Common myeloid progenitor, CD34-positive (primary cell): ENCODE measurements around the gene EPHB3.

ENCODE experiments used
- CTCF ChIA-PET: fragments of 350-600 bp; sonication (Branson Sonifier 250); formaldehyde crosslinking; loops from one replicate; lab custom pipeline; 2021; ENCODE audit warnings: antibody characterized with exemption; lab: Charles Lee
- POLR2A ChIA-PET: fragments of 350-600 bp; sonication (Branson Sonifier 250); formaldehyde crosslinking; loops from one replicate; lab custom pipeline; 2021; ENCODE audit warnings: antibody characterized with exemption; lab: Charles Lee
- DNase-seq, 3 donors: peaks; one replicate each; pipeline versions ENCODE4 v3.0.0 to v3.0.0-alpha.2; 2013
- H3K27ac ChIP-seq, 2 experiments: 1 replicate in 1 of 2; 2 replicates in 1 of 2; pipeline ENCODE4 v1.7.0; 2013; ENCODE audit warnings: inconsistent platforms in 2 of 2, low read length in 2 of 2, mild to moderate bottlenecking in 2 of 2, low read depth in 1 of 2, moderate library complexity in 1 of 2; ENCODE audit not compliant: severe bottlenecking in 2 of 2, insufficient read depth in 1 of 2, poor library complexity in 1 of 2
- H3K27me3 ChIP-seq, 5 experiments: replicated peaks in 2 of 5; 1 replicate in 3 of 5; 2 replicates in 2 of 5; pipeline versions ENCODE4 v1.6.1 to v1.7.0; 2013; ENCODE audit warnings: low read length in 4 of 5, mild to moderate bottlenecking in 2 of 5, moderate library complexity in 2 of 5, inconsistent platforms in 1 of 5; ENCODE audit not compliant: insufficient read depth in 5 of 5, control insufficient read depth in 4 of 5
- H3K36me3 ChIP-seq, 4 experiments: 1 replicate in 2 of 4; 2 replicates in 2 of 4; pipeline versions ENCODE4 v1.6.1 to v1.7.0; 2013; ENCODE audit warnings: low read length in 3 of 4, control low read depth in 1 of 4, mild to moderate bottlenecking in 1 of 4; ENCODE audit not compliant: control insufficient read depth in 4 of 4, insufficient read depth in 4 of 4
- H3K4me1 ChIP-seq, 4 experiments: 1 replicate in 3 of 4; 2 replicates in 1 of 4; pipeline versions ENCODE4 v1.6.1 to v1.7.1; 2013; ENCODE audit warnings: low read length in 3 of 4, mild to moderate bottlenecking in 3 of 4, control low read depth in 1 of 4, inconsistent platforms in 1 of 4, moderate library complexity in 1 of 4; ENCODE audit not compliant: control insufficient read depth in 4 of 4, insufficient read depth in 4 of 4; ENCODE audit errors: control extremely low read depth in 1 of 4
- H3K4me3 ChIP-seq, 7 experiments: 1 replicate in 4 of 7; 2 replicates in 3 of 7; pipeline versions ENCODE4 v1.5.1 to v1.7.0; 2013; ENCODE audit warnings: mild to moderate bottlenecking in 7 of 7, low read length in 6 of 7, moderate library complexity in 6 of 7, inconsistent platforms in 2 of 7, low read depth in 2 of 7, control low read depth in 1 of 7; ENCODE audit not compliant: insufficient read depth in 4 of 7, control insufficient read depth in 1 of 7; ENCODE audit errors: extremely low read depth in 1 of 7
- H3K9me3 ChIP-seq, 5 experiments: 1 replicate in 4 of 5; 2 replicates in 1 of 5; pipeline versions ENCODE4 v1.6.1 to v1.7.1; 2013; ENCODE audit warnings: low read length in 4 of 5, mild to moderate bottlenecking in 2 of 5, inconsistent platforms in 1 of 5, low read depth in 1 of 5, moderate library complexity in 1 of 5; ENCODE audit not compliant: control insufficient read depth in 4 of 5, insufficient read depth in 2 of 5; ENCODE audit errors: control extremely low read depth in 1 of 5
- WGBS: methylation state at CpG from one replicate; pipeline ENCODE4 v1.1.5; 2013; ENCODE audit not compliant: insufficient coverage; 5-methylcytosine and 5-hydroxymethylcytosine counted together

Gene EPHB3

DNA sequence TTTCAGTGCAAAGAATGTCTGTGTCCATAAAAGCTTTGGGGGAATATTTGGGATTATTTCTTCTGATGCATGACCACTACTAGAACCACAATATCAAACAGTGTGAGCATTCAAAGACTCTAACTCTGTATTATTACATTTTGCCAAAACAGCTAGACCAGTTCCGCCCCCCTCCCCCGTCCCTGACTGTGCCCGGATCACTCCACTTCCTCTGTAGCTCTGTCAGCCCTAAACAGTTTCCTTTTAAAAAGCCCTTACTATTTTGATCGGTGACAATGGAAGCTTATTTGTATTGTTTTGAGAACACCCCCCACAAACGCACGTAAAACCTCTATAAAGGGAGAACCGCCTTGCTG lies 36.6 kb upstream of the EPHB3 start:
- ChIA-PET POLR2A (interaction anchor here (0.9 to 1.3 kb wide), 2 partner anchors 11 to 52 kb away, joined by 3 to 4 read pairs; no protein-coding TSS in a partner anchor), CTCF (interaction anchor here (1.1 to 9.0 kb wide), 7 partner anchors 8 to 152 kb away, joined by 3 to 130 read pairs (median 5); no protein-coding TSS in a partner anchor)
- peak overlapping the region; percentile 67 to 90 (median 78) for H3K4me3 ChIP-seq
- H3K27me3 ChIP-seq, result no peaks in the 10 kb centered on the region
- H3K27ac ChIP-seq, result peak overlapping the region; percentile 75 to 91
- WGBS, result 0% methylated on average over 1 of the region's 7 CpGs
- no peaks in the 10 kb centered on the region for H3K36me3 ChIP-seq
- peaks cover 7 to 30% (median 17%) of the 10 kb centered on the region in 4 experiments for H3K4me1 ChIP-seq
- H3K9me3 ChIP-seq, result no peaks in the 10 kb centered on the region
- DNase-seq, result peak; percentile 54 to 85 (median 75)

DNA sequence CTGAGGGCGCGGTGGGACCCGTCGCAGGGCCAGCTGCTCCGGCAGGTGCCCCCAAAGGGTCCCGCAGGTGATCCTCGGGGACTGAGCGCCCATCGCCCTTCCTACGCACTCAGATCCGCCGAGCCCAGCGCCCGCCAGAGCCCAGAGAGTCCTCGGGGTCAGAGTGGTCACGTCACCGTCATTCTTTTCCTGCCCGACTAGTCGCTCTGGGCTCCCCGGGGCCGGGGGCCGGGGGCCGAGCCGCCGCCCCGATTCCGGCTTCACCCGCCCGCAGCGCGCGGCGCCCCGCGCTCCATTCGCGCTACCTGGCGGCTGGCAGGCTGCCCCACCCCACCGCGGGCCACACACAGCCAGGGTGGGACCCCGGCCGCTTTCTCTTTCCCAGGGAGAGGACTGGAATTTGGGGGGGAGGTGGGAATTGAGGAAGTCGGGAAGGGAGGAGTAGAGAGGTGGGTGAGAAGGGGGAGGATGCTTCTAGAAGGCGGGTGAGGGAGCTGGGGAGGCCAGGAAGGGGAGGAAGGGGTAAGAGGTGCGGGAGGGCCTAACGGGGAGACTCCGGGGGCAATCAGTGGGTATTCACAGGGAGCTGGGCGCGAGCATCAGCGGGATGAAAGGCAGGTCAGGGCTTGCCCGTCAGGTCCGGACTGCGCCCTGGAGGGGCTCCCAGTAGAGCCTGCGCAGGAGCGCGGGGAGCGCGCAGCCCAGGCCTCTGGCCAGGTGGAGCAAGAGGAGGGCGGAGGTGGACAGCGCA lies 36.1 kb upstream of the EPHB3 start:
- no peaks in the 10 kb centered on the region for H3K27me3 ChIP-seq
- WGBS, result 3% methylated on average over 39 of the region's 60 CpGs
- CTCF ChIA-PET, result interaction anchor here (1.0 to 9.0 kb wide), 10 partner anchors 8 to 162 kb away, joined by 3 to 130 read pairs (median 4); no protein-coding TSS in a partner anchor
- H3K4me1 ChIP-seq, result peaks cover 7 to 30% (median 17%) of the 10 kb centered on the region in 4 experiments
- POLR2A ChIA-PET, result interaction anchor here (0.9 to 1.3 kb wide), 2 partner anchors 11 to 53 kb away, joined by 3 to 4 read pairs; no protein-coding TSS in a partner anchor
- peak overlapping the region; percentile 75 to 91 for H3K27ac ChIP-seq
- H3K36me3 ChIP-seq, result no peaks in the 10 kb centered on the region
- H3K4me3 ChIP-seq, result peak overlapping the region; percentile 67 to 90 (median 78)
- peak in 2 of 3 donors; percentile 48 to 71 for DNase-seq
- H3K9me3 ChIP-seq, result no peaks in the 10 kb centered on the region

- Histone ChIP-seq H3K36me3 (no peaks in the 10 kb centered on the region), H3K4me3 (peak overlapping the region; percentile 67 to 90 (median 78)), H3K9me3 (no peaks in the 10 kb centered on the region), H3K27ac (peak overlapping the region in 1 of 2 experiments; percentile 91), H3K4me1 (peaks cover 7 to 30% (median 17%) of the 10 kb centered on the region in 4 experiments), H3K27me3 (no peaks in the 10 kb centered on the region)
- peak; percentile 55 to 73 (median 56) for DNase-seq
- WGBS, result 29% methylated on average over 9 of the region's 12 CpGs
- CTCF ChIA-PET, result interaction anchor here (1.0 to 9.0 kb wide), 9 partner anchors 9 to 163 kb away, joined by 3 to 130 read pairs (median 3); no protein-coding TSS in a partner anchor
- POLR2A ChIA-PET, result no interaction called here
Measured at GRCh38 chr3:184526088-184526433, 35.5 kb upstream of the EPHB3 start.

DNA sequence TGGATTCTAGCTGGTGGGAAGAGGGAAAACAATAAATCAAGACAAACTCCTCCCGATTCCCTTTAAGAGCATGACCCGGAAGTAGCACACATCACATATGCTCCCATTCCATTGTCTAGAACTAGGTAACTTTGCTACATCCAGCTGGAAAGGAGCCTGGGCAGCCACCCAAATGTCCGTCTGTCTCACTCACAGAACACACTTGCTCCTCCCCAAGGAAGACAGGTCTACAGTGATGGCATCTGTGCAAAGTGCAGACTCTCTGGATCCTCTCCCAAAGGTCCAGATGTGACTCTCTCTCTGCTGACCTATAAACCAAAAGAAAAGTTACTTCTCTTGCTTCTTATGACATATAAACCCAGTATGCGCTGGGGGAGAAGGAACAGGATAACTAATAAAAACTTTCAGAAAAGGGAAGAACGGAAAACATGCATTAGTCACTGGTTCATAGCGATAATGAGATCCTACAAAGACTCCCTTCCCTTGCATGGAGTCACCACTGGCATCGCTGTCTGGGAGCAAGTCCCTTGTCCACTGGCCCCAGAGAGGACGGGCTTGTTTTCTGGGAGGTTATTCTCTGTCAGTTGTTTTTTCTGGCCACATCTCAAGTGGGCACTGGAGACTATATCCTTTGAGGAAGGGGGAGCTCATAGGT lies 29.8 kb upstream of the EPHB3 start:
- H3K4me3 ChIP-seq, result no peak overlapping the region
- ChIA-PET POLR2A (no interaction called here), CTCF (interaction anchor here (1.1 to 9.0 kb wide), 7 partner anchors 9 to 186 kb away, joined by 4 to 130 read pairs (median 5); partner anchors contain the start of gene EPHB3)
- DNase-seq, result no peak
- H3K36me3 ChIP-seq, result no peaks in the 10 kb centered on the region
- H3K27ac ChIP-seq, result no peak overlapping the region
- no peaks in the 10 kb centered on the region for H3K27me3 ChIP-seq
- 81% methylated on average over 5 of the region's 8 CpGs for WGBS
- no peaks in the 10 kb centered on the region for H3K9me3 ChIP-seq
- no peaks in the 10 kb centered on the region for H3K4me1 ChIP-seq

- no peak overlapping the region for H3K4me3 ChIP-seq
- ChIA-PET CTCF (interaction anchor here (0.6 to 9.0 kb wide), 7 partner anchors 7 to 667 kb away, joined by 3 to 130 read pairs (median 4); no protein-coding TSS in a partner anchor), POLR2A (no interaction called here)
- no peak overlapping the region for H3K27ac ChIP-seq
- no peaks in the 10 kb centered on the region for H3K9me3 ChIP-seq
- DNase-seq, result no peak
- WGBS, result 100% methylated on average over 5 of the region's 8 CpGs
- H3K27me3 ChIP-seq, result no peaks in the 10 kb centered on the region
- H3K4me1 ChIP-seq, result no peaks in the 10 kb centered on the region
- H3K36me3 ChIP-seq, result no peaks in the 10 kb centered on the region
Measured at GRCh38 chr3:184532940-184533732, 28.4 kb upstream of the EPHB3 start.

DNA sequence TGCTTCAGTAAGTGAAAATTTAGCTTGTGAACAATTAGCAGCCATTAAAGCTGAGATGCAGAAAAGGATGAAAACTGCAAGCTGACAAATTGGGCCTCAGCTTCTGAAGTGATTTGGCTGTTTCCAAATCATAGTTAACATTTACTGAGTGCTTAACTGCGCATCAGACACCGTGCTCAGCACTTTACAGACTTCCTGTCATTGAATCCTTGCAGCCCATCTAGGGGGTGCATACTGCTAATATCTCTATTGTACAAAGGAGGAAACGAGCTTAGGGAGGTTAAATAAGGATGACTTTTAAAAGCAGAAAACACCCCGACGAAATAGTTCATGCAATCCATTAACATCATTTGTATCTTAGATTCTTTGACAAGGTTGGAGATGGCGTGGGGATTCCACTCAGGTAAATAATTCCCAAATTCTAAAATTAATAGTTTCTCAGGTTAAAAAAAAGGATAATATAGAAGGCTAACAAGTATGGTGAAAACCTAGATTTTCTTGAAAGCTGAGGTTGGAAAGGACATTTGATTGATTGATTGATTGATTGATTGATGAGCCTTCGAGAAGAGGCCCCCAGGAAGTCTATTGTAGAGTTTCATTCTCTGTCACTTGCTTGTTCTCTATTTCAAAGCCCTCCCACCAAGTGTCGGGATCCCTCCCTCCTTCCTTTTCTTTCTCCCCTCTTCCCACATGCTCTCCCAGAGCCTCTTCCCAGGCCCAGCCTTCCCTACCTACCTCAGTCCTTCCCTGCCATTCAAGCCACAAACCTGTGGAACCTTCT lies 23.5 kb upstream of the EPHB3 start:
- H3K27me3 ChIP-seq, result peaks cover 0 to 3% (median 2%) of the 10 kb centered on the region in 5 experiments
- no peaks in the 10 kb centered on the region for H3K9me3 ChIP-seq
- DNase-seq, result no peak
- H3K36me3 ChIP-seq, result no peaks in the 10 kb centered on the region
- no peak overlapping the region for H3K4me3 ChIP-seq
- ChIA-PET POLR2A (no interaction called here), CTCF (interaction anchor here (1.0 to 13.8 kb wide), 14 partner anchors 9 to 183 kb away, joined by 3 to 368 read pairs (median 4); partner anchors contain the start of gene THPO)
- H3K27ac ChIP-seq, result no peak overlapping the region
- 83% methylated on average over 1 of the region's 8 CpGs for WGBS
- no peaks in the 10 kb centered on the region for H3K4me1 ChIP-seq
